GM23338 (cell line): Measurements from ENCODE around the gene EVI5. TPM values are rescaled to one million over a fixed set of nuclear protein-coding genes. Genes with fewer than 3 reads are reported as not detected.

Experiments used
- ATAC-seq: fragments of 200-7000 bp; cut with Tn5 transposase; 3 replicates; pipeline ENCODE4 v1.9.1; 2020
- DNase-seq: peaks from one replicate; pipeline ENCODE4 v3.0.0-alpha.2; 2015; ENCODE audit warnings: low spot score
- H2AFZ ChIP-seq: fragments of 200-600 bp; sonication (generic); 2 replicates; pipeline ENCODE4 v1.8.0; 2016; ENCODE audit warnings: antibody characterized with exemption, mild to moderate bottlenecking, moderate library complexity
- H3F3A ChIP-seq: fragments of 200-600 bp; sonication (generic); replicated peaks from 2 replicates; pipeline ENCODE4 v1.8.0; 2017; ENCODE audit warnings: antibody characterized with exemption, mixed run types, low read depth
- H3K27ac ChIP-seq: fragments of 200-600 bp; sonication (generic); 2 replicates; pipeline ENCODE4 v1.6.1; 2016; ENCODE audit warnings: low read depth
- H3K27me3 ChIP-seq: fragments of 200-600 bp; sonication (generic); 2 replicates; pipeline ENCODE4 v1.8.0; 2016; ENCODE audit warnings: mild to moderate bottlenecking, mixed run types, moderate library complexity; ENCODE audit not compliant: insufficient read depth
- H3K36me3 ChIP-seq: fragments of 200-600 bp; sonication (generic); 2 replicates; pipeline ENCODE4 v1.8.0; 2016; ENCODE audit warnings: mild to moderate bottlenecking; ENCODE audit not compliant: insufficient read depth
- H3K4me1 ChIP-seq: fragments of 200-600 bp; sonication (generic); 2 replicates; pipeline ENCODE4 v1.8.0; 2016; ENCODE audit warnings: mild to moderate bottlenecking, moderate library complexity; ENCODE audit not compliant: insufficient read depth
- H3K4me2 ChIP-seq: fragments of 200-600 bp; sonication (generic); 2 replicates; pipeline ENCODE4 v1.7.1; 2017; ENCODE audit warnings: mixed run types
- H3K4me3 ChIP-seq: fragments of 200-600 bp; sonication (generic); 2 replicates; pipeline ENCODE4 v1.6.1; 2016; ENCODE audit warnings: mixed run types
- H3K79me2 ChIP-seq: fragments of 200-600 bp; sonication (generic); replicated peaks from 2 replicates; pipeline ENCODE4 v1.8.0; 2017; ENCODE audit warnings: mild to moderate bottlenecking; ENCODE audit not compliant: insufficient read depth
- H3K9me2 ChIP-seq: fragments of 200-600 bp; sonication (generic); 2 replicates; pipeline ENCODE4 v1.8.0; 2017; ENCODE audit not compliant: insufficient read depth
- H4K20me1 ChIP-seq: fragments of 200-600 bp; sonication (generic); replicated peaks from 2 replicates; pipeline ENCODE4 v1.8.0; 2017; ENCODE audit warnings: mild to moderate bottlenecking; ENCODE audit not compliant: insufficient read depth
- H3K27ac Mint-ChIP-seq: 2 replicates; pipeline ENCODE4 v1.8.0; 2020; ENCODE audit warnings: inconsistent platforms, mild to moderate bottlenecking, moderate library complexity, mixed read lengths
- H3K27me3 Mint-ChIP-seq: 3 replicates; pipeline ENCODE4 v1.8.0; 2022; ENCODE audit warnings: low read depth, mild to moderate bottlenecking, moderate library complexity, mixed read lengths, inconsistent platforms; ENCODE audit not compliant: insufficient read depth, poor library complexity
- H3K36me3 Mint-ChIP-seq: 3 replicates; pipeline ENCODE4 v1.8.0; 2021; ENCODE audit warnings: low read depth, mild to moderate bottlenecking, inconsistent platforms, moderate library complexity, mixed read lengths
- H3K4me1 Mint-ChIP-seq: 3 replicates; pipeline ENCODE4 v1.8.0; 2020; ENCODE audit warnings: mild to moderate bottlenecking, inconsistent platforms, mixed read lengths
- H3K4me3 Mint-ChIP-seq: 3 replicates; pipeline ENCODE4 v1.8.0; 2021; ENCODE audit warnings: moderate library complexity, mild to moderate bottlenecking, inconsistent platforms, mixed read lengths
- H3K9me3 Mint-ChIP-seq: 3 replicates; pipeline ENCODE4 v1.8.0; 2020; ENCODE audit warnings: moderate library complexity, mild to moderate bottlenecking, inconsistent platforms, mixed read lengths
- EZH2 ChIP-seq: fragments of 200-600 bp; sonication (generic); IDR thresholded peaks from one replicate; pipeline ENCODE4 v1.8.0; 2017; ENCODE audit warnings: antibody characterized with exemption, mild to moderate bottlenecking, low read depth; ENCODE audit not compliant: unreplicated experiment
- POLR2AphosphoS5 ChIP-seq: IDR thresholded peaks from 2 replicates; pipeline ENCODE4 v1.6.1; 2016; ENCODE audit warnings: antibody characterized with exemption, low read depth
- STAT1 ChIP-seq: IDR thresholded peaks from one replicate; pipeline ENCODE4 v1.6.1; 2016; ENCODE audit warnings: antibody characterized with exemption; ENCODE audit not compliant: unreplicated experiment
- ZNF114 ChIP-seq: fragments of 250-450 bp; sonication (Bioruptor Pico); IDR thresholded peaks from 2 replicates; pipeline ENCODE4 v1.5.0; 2020; ENCODE audit warnings: mild to moderate bottlenecking, moderate library complexity
- ZNF331 ChIP-seq: fragments of 250-450 bp; sonication (Bioruptor Pico); IDR thresholded peaks from 2 replicates; pipeline ENCODE4 v1.5.0; 2020; ENCODE audit warnings: low read depth, mild to moderate bottlenecking, moderate library complexity
- polyA plus RNA-seq: library from polyadenylated mRNA; unstranded; fragments of >200 nt; fragmentation: Nextera tagmentation; extraction: Ambion mirVana; gene quantifications from 2 replicates; pipeline ENCODE4 v1.2.1, GENCODE V29; 2016
- total RNA-seq: library from RNA; depleted of rRNA; stranded (reverse); fragments of >200 nt; shearing (Covaris generic); gene quantifications from 2 replicates; pipeline ENCODE4 v1.2.3, GENCODE V29; 2014
- TF ChIP-seq, protein P1 (sequence below), 2 experiments: fragments of 200-600 bp in 1 of 2; sonication (generic) in 1 of 2; conservative IDR thresholded peaks; 2 replicates each; pipeline versions ENCODE4 v1.5.1 to v1.6.1; 2016 to 2017; ENCODE audit warnings: antibody characterized with exemption in 2 of 2, low read depth in 2 of 2, mild to moderate bottlenecking in 2 of 2, moderate library complexity in 1 of 2
- TF ChIP-seq, protein P2 (sequence below): fragments of 250-450 bp; sonication (Bioruptor Pico); IDR thresholded peaks from 2 replicates; pipeline ENCODE4 v1.5.0; 2020; ENCODE audit warnings: mild to moderate bottlenecking, moderate library complexity

Gene EVI5
- total and polyA plus RNA-seq, 2 experiments from 2014 or later = 15.6 to 24.8 TPM

DNA sequence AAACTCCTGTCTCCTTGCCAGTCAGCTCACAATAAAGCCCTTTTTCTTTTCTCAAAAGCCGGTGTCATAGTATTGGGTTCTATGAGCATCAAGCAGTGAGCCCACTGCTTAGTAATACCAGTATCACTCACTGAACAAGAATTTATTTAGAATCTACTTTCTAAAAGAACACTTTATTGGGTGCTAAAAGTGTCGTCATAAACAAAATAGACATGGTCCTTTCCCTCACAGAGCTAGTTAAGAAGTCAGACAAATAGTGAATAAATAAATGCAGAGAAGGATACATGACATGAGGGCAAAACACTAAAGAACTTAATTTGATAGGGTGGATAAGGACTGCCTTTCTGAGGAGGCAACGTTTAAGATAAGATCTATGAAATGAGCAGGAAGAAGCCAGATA lies 32.2 kb downstream of the EVI5 start (continued):
- TF ChIP-seq EZH2 = no peak
- no peak for TF ChIP-seq STAT1

GRCh38 chr1:92749024-92749634 lies 35.8 kb downstream of the EVI5 start:
- DNase-seq (peak; percentile 82), ATAC-seq (peak; percentile 92)
- peaks cover 2% of the 10 kb centered on the region; the same call in 1 of the 3 replicates for H3K36me3 Mint-ChIP-seq
- Histone ChIP-seq H3K9me2 (no peaks in the 10 kb centered on the region), H3F3A (no peaks in the 10 kb centered on the region), H3K4me2 (no peak overlapping the region), H3K4me1 (no peaks in the 10 kb centered on the region), H3K27ac (no peak overlapping the region), H2AFZ (no peak overlapping the region), H3K4me3 (no peak overlapping the region), H3K27me3 (no peaks in the 10 kb centered on the region), H4K20me1 (peaks cover 3% of the 10 kb centered on the region; the same call in 1 of the 2 replicates), H3K79me2 (peaks cover 12% of the 10 kb centered on the region), H3K36me3 (no peaks in the 10 kb centered on the region)
- no peaks in the 10 kb centered on the region for H3K9me3 Mint-ChIP-seq
- no peaks in the 10 kb centered on the region for H3K27me3 Mint-ChIP-seq
- no peak overlapping the region for H3K27ac Mint-ChIP-seq
- TF ChIP-seq, protein P1, sequence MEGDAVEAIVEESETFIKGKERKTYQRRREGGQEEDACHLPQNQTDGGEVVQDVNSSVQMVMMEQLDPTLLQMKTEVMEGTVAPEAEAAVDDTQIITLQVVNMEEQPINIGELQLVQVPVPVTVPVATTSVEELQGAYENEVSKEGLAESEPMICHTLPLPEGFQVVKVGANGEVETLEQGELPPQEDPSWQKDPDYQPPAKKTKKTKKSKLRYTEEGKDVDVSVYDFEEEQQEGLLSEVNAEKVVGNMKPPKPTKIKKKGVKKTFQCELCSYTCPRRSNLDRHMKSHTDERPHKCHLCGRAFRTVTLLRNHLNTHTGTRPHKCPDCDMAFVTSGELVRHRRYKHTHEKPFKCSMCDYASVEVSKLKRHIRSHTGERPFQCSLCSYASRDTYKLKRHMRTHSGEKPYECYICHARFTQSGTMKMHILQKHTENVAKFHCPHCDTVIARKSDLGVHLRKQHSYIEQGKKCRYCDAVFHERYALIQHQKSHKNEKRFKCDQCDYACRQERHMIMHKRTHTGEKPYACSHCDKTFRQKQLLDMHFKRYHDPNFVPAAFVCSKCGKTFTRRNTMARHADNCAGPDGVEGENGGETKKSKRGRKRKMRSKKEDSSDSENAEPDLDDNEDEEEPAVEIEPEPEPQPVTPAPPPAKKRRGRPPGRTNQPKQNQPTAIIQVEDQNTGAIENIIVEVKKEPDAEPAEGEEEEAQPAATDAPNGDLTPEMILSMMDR (conservative IDR thresholded peaks at IDR 0.05; ENCODE audit: low read depth in 2 of 2) = peak; percentile 82 to 85
- no peak for TF ChIP-seq ZNF331 (CRISPR knock-in tag)
- H3K4me1 Mint-ChIP-seq = peaks cover 3% of the 10 kb centered on the region; the same call in 1 of the 3 replicates
- no peak overlapping the region for H3K4me3 Mint-ChIP-seq

- no peaks in the 10 kb centered on the region for H3K9me2 ChIP-seq
- no peak overlapping the region for H3K4me3 Mint-ChIP-seq
- peaks cover 3% of the 10 kb centered on the region; the same call in 1 of the 3 replicates for H3K4me1 Mint-ChIP-seq
- H3F3A ChIP-seq = no peaks in the 10 kb centered on the region
- H3K79me2 ChIP-seq = peaks cover 12% of the 10 kb centered on the region
- no peak overlapping the region for H3K4me2 ChIP-seq
- no peaks in the 10 kb centered on the region for H3K27me3 ChIP-seq
- H3K27ac Mint-ChIP-seq = no peak overlapping the region; the same call in 1 of the 2 replicates
- DNase-seq (peak; percentile 47), ATAC-seq (peak; percentile 66)
- H3K27me3 Mint-ChIP-seq = no peaks in the 10 kb centered on the region
- H3K4me3 ChIP-seq = no peak overlapping the region
- H3K27ac ChIP-seq = no peak overlapping the region
- H3K4me1 ChIP-seq = no peaks in the 10 kb centered on the region
- no peak overlapping the region for H2AFZ ChIP-seq
- peaks cover 3% of the 10 kb centered on the region; the same call in 1 of the 2 replicates for H4K20me1 ChIP-seq
- no peaks in the 10 kb centered on the region for H3K9me3 Mint-ChIP-seq
- H3K36me3 ChIP-seq = no peaks in the 10 kb centered on the region
- peaks cover 2% of the 10 kb centered on the region; the same call in 1 of the 3 replicates for H3K36me3 Mint-ChIP-seq
- no peak for TF ChIP-seq ZNF114 (CRISPR knock-in tag)
- no peak for TF ChIP-seq POLR2AphosphoS5
- TF ChIP-seq, protein P1 (conservative IDR thresholded peaks at IDR 0.05; ENCODE audit: low read depth in 2 of 2) = no peak
- no peak for TF ChIP-seq EZH2
- TF ChIP-seq, protein P2, sequence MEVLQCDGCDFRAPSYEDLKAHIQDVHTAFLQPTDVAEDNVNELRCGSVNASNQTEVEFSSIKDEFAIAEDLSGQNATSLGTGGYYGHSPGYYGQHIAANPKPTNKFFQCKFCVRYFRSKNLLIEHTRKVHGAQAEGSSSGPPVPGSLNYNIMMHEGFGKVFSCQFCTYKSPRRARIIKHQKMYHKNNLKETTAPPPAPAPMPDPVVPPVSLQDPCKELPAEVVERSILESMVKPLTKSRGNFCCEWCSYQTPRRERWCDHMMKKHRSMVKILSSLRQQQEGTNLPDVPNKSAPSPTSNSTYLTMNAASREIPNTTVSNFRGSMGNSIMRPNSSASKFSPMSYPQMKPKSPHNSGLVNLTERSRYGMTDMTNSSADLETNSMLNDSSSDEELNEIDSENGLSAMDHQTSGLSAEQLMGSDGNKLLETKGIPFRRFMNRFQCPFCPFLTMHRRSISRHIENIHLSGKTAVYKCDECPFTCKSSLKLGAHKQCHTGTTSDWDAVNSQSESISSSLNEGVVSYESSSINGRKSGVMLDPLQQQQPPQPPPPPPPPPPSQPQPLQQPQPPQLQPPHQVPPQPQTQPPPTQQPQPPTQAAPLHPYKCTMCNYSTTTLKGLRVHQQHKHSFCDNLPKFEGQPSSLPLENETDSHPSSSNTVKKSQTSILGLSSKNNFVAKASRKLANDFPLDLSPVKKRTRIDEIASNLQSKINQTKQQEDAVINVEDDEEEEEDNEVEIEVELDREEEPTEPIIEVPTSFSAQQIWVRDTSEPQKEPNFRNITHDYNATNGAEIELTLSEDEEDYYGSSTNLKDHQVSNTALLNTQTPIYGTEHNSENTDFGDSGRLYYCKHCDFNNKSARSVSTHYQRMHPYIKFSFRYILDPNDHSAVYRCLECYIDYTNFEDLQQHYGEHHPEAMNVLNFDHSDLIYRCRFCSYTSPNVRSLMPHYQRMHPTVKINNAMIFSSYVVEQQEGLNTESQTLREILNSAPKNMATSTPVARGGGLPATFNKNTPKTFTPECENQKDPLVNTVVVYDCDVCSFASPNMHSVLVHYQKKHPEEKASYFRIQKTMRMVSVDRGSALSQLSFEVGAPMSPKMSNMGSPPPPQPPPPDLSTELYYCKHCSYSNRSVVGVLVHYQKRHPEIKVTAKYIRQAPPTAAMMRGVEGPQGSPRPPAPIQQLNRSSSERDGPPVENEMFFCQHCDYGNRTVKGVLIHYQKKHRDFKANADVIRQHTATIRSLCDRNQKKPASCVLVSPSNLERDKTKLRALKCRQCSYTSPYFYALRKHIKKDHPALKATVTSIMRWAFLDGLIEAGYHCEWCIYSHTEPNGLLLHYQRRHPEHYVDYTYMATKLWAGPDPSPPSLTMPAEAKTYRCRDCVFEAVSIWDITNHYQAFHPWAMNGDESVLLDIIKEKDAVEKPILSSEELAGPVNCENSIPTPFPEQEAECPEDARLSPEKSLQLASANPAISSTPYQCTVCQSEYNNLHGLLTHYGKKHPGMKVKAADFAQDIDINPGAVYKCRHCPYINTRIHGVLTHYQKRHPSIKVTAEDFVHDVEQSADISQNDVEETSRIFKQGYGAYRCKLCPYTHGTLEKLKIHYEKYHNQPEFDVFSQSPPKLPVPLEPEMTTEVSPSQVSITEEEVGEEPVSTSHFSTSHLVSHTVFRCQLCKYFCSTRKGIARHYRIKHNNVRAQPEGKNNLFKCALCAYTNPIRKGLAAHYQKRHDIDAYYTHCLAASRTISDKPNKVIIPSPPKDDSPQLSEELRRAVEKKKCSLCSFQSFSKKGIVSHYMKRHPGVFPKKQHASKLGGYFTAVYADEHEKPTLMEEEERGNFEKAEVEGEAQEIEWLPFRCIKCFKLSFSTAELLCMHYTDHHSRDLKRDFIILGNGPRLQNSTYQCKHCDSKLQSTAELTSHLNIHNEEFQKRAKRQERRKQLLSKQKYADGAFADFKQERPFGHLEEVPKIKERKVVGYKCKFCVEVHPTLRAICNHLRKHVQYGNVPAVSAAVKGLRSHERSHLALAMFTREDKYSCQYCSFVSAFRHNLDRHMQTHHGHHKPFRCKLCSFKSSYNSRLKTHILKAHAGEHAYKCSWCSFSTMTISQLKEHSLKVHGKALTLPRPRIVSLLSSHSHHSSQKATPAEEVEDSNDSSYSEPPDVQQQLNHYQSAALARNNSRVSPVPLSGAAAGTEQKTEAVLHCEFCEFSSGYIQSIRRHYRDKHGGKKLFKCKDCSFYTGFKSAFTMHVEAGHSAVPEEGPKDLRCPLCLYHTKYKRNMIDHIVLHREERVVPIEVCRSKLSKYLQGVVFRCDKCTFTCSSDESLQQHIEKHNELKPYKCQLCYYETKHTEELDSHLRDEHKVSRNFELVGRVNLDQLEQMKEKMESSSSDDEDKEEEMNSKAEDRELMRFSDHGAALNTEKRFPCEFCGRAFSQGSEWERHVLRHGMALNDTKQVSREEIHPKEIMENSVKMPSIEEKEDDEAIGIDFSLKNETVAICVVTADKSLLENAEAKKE (CRISPR knock-in tag) = no peak
These were observed 36.8 kb downstream of the EVI5 start for GRCh38 chr1:92748138-92748537.
